Hepatocyte (in vitro differentiated cells): ENCODE data around the gene ARHGAP26.

Experiments
- EZH2 ChIP-seq: fragments of 200-600 bp; sonication (generic); IDR thresholded peaks from 2 replicates; pipeline ENCODE4 v1.6.1; 2016; ENCODE audit warnings: antibody characterized with exemption, mild to moderate bottlenecking, borderline replicate concordance
- TF ChIP-seq, protein P1 (sequence below): fragments of 200-600 bp; sonication (generic); IDR thresholded peaks from 2 replicates; pipeline ENCODE4 v1.5.1; 2016; ENCODE audit warnings: antibody characterized with exemption, mild to moderate bottlenecking; ENCODE audit not compliant: poor library complexity

DNA sequence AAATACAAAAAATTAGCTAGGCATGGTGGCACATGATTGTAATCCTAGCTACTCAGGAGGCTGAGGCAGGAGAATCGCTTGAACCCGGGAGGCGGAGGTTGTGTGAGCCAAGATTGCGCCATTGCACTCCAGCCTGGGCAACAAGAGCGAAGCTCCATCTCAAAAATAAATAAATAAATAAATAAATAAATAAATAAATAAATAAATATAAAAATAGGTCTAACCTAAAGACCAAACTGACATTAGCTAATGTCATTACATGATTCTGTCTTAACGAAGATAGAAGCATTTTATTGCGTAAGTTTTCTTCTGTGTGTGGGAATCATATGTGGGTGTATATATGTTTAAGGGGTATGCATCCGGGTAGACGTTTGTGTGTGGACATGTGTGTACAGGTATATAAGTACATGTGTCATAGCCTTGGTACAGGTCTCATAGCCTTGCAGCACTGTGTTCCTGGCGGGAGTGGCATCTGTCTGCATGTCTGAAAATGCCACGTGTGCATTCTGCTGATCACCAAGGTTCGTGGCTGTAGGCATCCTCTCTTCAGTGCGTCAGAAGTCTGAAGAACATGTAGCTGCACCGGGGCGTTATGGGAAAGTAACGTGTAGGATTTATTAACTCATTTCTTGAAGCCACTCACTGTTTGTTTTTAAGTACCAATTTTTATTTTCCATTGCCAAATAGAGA is 335.2 kb downstream of the ARHGAP26 start:
- TF ChIP-seq, protein P1, sequence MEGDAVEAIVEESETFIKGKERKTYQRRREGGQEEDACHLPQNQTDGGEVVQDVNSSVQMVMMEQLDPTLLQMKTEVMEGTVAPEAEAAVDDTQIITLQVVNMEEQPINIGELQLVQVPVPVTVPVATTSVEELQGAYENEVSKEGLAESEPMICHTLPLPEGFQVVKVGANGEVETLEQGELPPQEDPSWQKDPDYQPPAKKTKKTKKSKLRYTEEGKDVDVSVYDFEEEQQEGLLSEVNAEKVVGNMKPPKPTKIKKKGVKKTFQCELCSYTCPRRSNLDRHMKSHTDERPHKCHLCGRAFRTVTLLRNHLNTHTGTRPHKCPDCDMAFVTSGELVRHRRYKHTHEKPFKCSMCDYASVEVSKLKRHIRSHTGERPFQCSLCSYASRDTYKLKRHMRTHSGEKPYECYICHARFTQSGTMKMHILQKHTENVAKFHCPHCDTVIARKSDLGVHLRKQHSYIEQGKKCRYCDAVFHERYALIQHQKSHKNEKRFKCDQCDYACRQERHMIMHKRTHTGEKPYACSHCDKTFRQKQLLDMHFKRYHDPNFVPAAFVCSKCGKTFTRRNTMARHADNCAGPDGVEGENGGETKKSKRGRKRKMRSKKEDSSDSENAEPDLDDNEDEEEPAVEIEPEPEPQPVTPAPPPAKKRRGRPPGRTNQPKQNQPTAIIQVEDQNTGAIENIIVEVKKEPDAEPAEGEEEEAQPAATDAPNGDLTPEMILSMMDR: no peak
- no peak for TF ChIP-seq EZH2
